MM.1S (cell line): ENCODE measurements around the gene CPAMD8.

ENCODE experiments used
- DNase-seq: peaks from one replicate; pipeline ENCODE4 v3.0.0-alpha.2; 2015
- H2AFZ ChIP-seq: fragments of 300-600 bp; sonication (generic); 2 replicates; pipeline ENCODE4 v1.6.0; 2016; ENCODE audit warnings: antibody characterized with exemption, low read length
- H3F3A ChIP-seq: fragments of 300-600 bp; sonication (generic); 2 replicates; pipeline ENCODE4 v1.6.1; 2016; ENCODE audit warnings: mild to moderate bottlenecking, antibody characterized with exemption, low read length, moderate library complexity, mixed read lengths; ENCODE audit not compliant: insufficient read depth
- H3K27ac ChIP-seq: fragments of 300-600 bp; sonication (generic); 2 replicates; pipeline ENCODE4 v1.5.1; 2016; ENCODE audit warnings: mild to moderate bottlenecking, low read length
- H3K27me3 ChIP-seq: fragments of 300-600 bp; sonication (generic); replicated peaks from 2 replicates; pipeline ENCODE4 v1.6.0; 2016; ENCODE audit warnings: low read length; ENCODE audit not compliant: insufficient read depth
- H3K36me3 ChIP-seq: fragments of 300-600 bp; sonication (generic); replicated peaks from 2 replicates; pipeline ENCODE4 v1.6.1; 2016; ENCODE audit warnings: mild to moderate bottlenecking, low read length, mixed read lengths; ENCODE audit not compliant: insufficient read depth
- H3K4me1 ChIP-seq: fragments of 300-600 bp; sonication (generic); 2 replicates; pipeline ENCODE4 v1.6.1; 2016; ENCODE audit warnings: low read length, mixed read lengths
- H3K4me2 ChIP-seq: fragments of 300-600 bp; sonication (generic); 2 replicates; pipeline ENCODE4 v1.6.0; 2016; ENCODE audit warnings: low read depth, low read length
- H3K4me3 ChIP-seq: fragments of 300-600 bp; sonication (generic); 2 replicates; pipeline ENCODE4 v1.5.1; 2016; ENCODE audit warnings: low read length, mixed read lengths
- H3K79me2 ChIP-seq: fragments of 300-600 bp; sonication (generic); 2 replicates; pipeline ENCODE4 v1.6.1; 2016; ENCODE audit warnings: mixed run types, low read length, mixed read lengths
- H3K9ac ChIP-seq: fragments of 300-600 bp; sonication (generic); 2 replicates; pipeline ENCODE4 v1.6.1; 2016; ENCODE audit warnings: low read length, mixed read lengths
- H3K9me2 ChIP-seq: fragments of 300-600 bp; sonication (generic); replicated peaks from 2 replicates; pipeline ENCODE4 v1.6.1; 2016; ENCODE audit warnings: mild to moderate bottlenecking, low read length, mixed read lengths; ENCODE audit not compliant: insufficient read depth
- H3K9me3 ChIP-seq: fragments of 300-600 bp; sonication (generic); replicated peaks from 2 replicates; pipeline ENCODE4 v1.6.1; 2016; ENCODE audit warnings: mild to moderate bottlenecking, low read length, mixed read lengths; ENCODE audit not compliant: insufficient read depth
- H4K20me1 ChIP-seq: fragments of 300-600 bp; sonication (generic); 2 replicates; pipeline ENCODE4 v1.6.1; 2016; ENCODE audit warnings: mild to moderate bottlenecking, low read length, moderate library complexity, mixed read lengths; ENCODE audit not compliant: insufficient read depth
- EZH2 ChIP-seq: fragments of 300-600 bp; sonication (generic); optimal IDR thresholded peaks from 2 replicates; pipeline ENCODE3; 2017; ENCODE audit warnings: low read depth, mild to moderate bottlenecking, antibody characterized with exemption, low read length, mixed read lengths
- EZH2phosphoT487 ChIP-seq: fragments of 300-600 bp; sonication (generic); IDR thresholded peaks from 2 replicates; pipeline ENCODE4 v1.6.1; 2018; ENCODE audit warnings: antibody characterized with exemption, low read length
- TF ChIP-seq, protein P1 (sequence below): fragments of 300-600 bp; sonication (generic); IDR thresholded peaks from 2 replicates; pipeline ENCODE4 v1.5.1; 2016; ENCODE audit warnings: antibody characterized with exemption, low read length, mixed read lengths

The CPAMD8 gene

DNA sequence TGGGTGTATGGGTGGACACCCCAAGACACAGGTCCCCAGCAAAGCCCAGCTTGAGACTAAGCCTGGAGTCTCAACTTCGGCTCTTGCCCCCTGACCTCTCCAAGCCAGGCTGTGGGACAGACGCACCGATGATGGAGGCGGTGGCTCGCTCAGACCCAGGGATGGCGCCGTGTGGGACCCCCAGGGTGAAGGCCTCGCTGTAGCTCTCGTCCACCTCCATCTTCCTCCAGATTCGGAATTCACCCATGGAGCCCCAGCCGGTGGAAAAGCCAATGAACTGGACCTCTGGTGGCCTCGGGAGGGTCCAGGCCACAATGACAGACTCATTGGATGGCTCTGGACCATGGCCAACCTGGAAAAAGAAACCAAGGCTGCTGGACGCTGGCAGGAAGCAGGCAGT, 98.7 kb downstream of the CPAMD8 start:
- Histone ChIP-seq H3K4me1 (no peaks in the 10 kb centered on the region), H3K9me2 (no peaks in the 10 kb centered on the region), H3K4me2 (no peak overlapping the region), H3K27ac (no peak overlapping the region), H3K4me3 (no peak overlapping the region), H3K36me3 (no peaks in the 10 kb centered on the region), H3F3A (no peaks in the 10 kb centered on the region), H3K9ac (no peak overlapping the region), H3K9me3 (no peaks in the 10 kb centered on the region), H3K79me2 (no peaks in the 10 kb centered on the region), H4K20me1 (no peaks in the 10 kb centered on the region), H3K27me3 (peaks cover 81% of the 10 kb centered on the region), H2AFZ (no peak overlapping the region)
- no peak for DNase-seq
- TF ChIP-seq, protein P1, sequence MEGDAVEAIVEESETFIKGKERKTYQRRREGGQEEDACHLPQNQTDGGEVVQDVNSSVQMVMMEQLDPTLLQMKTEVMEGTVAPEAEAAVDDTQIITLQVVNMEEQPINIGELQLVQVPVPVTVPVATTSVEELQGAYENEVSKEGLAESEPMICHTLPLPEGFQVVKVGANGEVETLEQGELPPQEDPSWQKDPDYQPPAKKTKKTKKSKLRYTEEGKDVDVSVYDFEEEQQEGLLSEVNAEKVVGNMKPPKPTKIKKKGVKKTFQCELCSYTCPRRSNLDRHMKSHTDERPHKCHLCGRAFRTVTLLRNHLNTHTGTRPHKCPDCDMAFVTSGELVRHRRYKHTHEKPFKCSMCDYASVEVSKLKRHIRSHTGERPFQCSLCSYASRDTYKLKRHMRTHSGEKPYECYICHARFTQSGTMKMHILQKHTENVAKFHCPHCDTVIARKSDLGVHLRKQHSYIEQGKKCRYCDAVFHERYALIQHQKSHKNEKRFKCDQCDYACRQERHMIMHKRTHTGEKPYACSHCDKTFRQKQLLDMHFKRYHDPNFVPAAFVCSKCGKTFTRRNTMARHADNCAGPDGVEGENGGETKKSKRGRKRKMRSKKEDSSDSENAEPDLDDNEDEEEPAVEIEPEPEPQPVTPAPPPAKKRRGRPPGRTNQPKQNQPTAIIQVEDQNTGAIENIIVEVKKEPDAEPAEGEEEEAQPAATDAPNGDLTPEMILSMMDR: no peak
- no peak for TF ChIP-seq EZH2phosphoT487
- no peak for TF ChIP-seq EZH2

DNA sequence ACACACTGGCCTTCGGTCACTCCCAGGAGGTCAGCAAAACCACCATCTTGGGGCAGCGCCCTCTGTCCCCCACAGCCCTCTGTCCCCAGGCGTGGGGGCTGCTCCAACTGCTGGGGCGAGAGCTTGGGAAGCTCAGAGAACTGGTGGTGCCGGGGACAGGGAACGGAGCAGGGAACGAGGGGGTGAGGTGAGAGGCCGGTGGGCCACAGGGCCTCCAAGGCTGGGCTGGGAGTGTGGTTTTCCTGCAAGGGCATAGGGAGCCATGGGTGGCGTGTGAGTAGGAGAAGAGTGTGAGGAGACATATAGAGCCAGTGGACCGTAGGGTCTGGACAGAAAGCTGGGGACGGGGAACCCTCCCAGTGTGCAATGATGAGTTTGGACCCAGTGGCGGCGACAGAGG, 103.7 kb downstream of the CPAMD8 start:
- no peak for DNase-seq
- H3K9ac ChIP-seq: no peak overlapping the region
- TF ChIP-seq EZH2 (no peak), EZH2phosphoT487 (no peak)
- TF ChIP-seq, protein P1: no peak
- H3K9me2 ChIP-seq: no peaks in the 10 kb centered on the region
- no peak overlapping the region for H2AFZ ChIP-seq
- no peaks in the 10 kb centered on the region for H3K9me3 ChIP-seq
- H3K4me3 ChIP-seq: no peak overlapping the region
- no peaks in the 10 kb centered on the region for H4K20me1 ChIP-seq
- no peaks in the 10 kb centered on the region for H3K36me3 ChIP-seq
- H3F3A ChIP-seq: no peaks in the 10 kb centered on the region
- H3K4me2 ChIP-seq: no peak overlapping the region
- no peak overlapping the region for H3K27ac ChIP-seq
- H3K79me2 ChIP-seq: no peaks in the 10 kb centered on the region
- H3K4me1 ChIP-seq: no peaks in the 10 kb centered on the region
- H3K27me3 ChIP-seq: peaks cover 83% of the 10 kb centered on the region

DNA sequence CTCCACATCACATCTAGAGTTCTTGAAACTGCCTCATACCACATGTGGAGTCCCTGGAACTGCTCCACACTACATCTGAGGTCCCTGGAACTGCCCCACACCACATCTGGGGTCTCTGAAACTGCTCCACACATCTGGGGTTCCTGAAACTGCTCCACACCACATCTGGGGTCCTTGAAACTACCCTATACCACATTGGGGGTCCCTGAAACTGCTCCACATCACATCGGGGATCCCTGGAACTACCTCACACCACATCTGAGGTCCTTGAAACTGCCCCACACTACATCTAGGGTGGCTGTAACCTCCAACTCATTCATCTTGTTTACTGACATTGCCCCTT, 104.0 kb downstream of the CPAMD8 start:
- DNase-seq: no peak

More for the DNA sequence above, 104.0 kb downstream of the CPAMD8 start:
- no peaks in the 10 kb centered on the region for H3K36me3 ChIP-seq
- no peaks in the 10 kb centered on the region for H3K9me2 ChIP-seq
- no peaks in the 10 kb centered on the region for H3F3A ChIP-seq
- no peak overlapping the region for H3K9ac ChIP-seq
- H3K27ac ChIP-seq: no peak overlapping the region
- no peak overlapping the region for H2AFZ ChIP-seq
- H3K9me3 ChIP-seq: no peaks in the 10 kb centered on the region
- H3K4me3 ChIP-seq: no peak overlapping the region
- no peaks in the 10 kb centered on the region for H4K20me1 ChIP-seq
- peaks cover 83% of the 10 kb centered on the region for H3K27me3 ChIP-seq
- no peak for TF ChIP-seq EZH2phosphoT487
- TF ChIP-seq, protein P1: no peak
- TF ChIP-seq EZH2: no peak
- H3K4me1 ChIP-seq: no peaks in the 10 kb centered on the region
- H3K79me2 ChIP-seq: no peaks in the 10 kb centered on the region
- H3K4me2 ChIP-seq: no peak overlapping the region
